Effector memory CD4-positive, alpha-beta T cell (primary cell): ENCODE results near the gene GOLT1A.

ENCODE experiments used
- DNase-seq, 3 donors: peaks; one replicate each; pipeline ENCODE4 v3.0.0-alpha.2; 2020
- H3K27ac ChIP-seq: 2 replicates; pipeline ENCODE4 v1.7.0; 2013; ENCODE audit warnings: mild to moderate bottlenecking, low read length, moderate library complexity; ENCODE audit not compliant: insufficient read depth, poor library complexity, severe bottlenecking
- H3K27me3 ChIP-seq: replicated peaks from 2 replicates; pipeline ENCODE4 v1.7.0; 2013; ENCODE audit warnings: mild to moderate bottlenecking, low read length; ENCODE audit not compliant: insufficient read depth, control insufficient read depth, poor library complexity, severe bottlenecking
- H3K36me3 ChIP-seq: 2 replicates; pipeline ENCODE4 v1.7.0; 2013; ENCODE audit warnings: mild to moderate bottlenecking, low read length, moderate library complexity; ENCODE audit not compliant: control insufficient read depth, insufficient read depth
- H3K4me1 ChIP-seq: 2 replicates; pipeline ENCODE4 v1.7.0; 2013; ENCODE audit warnings: low read length, mild to moderate bottlenecking; ENCODE audit not compliant: control insufficient read depth, insufficient read depth, poor library complexity, severe bottlenecking
- H3K4me3 ChIP-seq: 2 replicates; pipeline ENCODE4 v1.7.0; 2013; ENCODE audit warnings: low read length, low read depth, mild to moderate bottlenecking; ENCODE audit not compliant: insufficient read depth, poor library complexity, severe bottlenecking
- H3K9me3 ChIP-seq: 2 replicates; pipeline ENCODE4 v1.7.0; 2013; ENCODE audit warnings: mild to moderate bottlenecking, low read length, moderate library complexity; ENCODE audit not compliant: control insufficient read depth

GOLT1A gene

GRCh38 chr1:204196068-204196795 is 17.6 kb downstream of the GOLT1A start, which contains the start of gene KISS1:
Gene KISS1, minus strand, starts transcription at chr1:204196491. Its CDS starts 3,615 bp downstream, at chr1:204192876.
- Histone ChIP-seq H3K9me3 (no peaks in the 10 kb centered on the region), H3K27ac (no peak within 1 kb of the TSS)

GRCh38 chr1:204194771-204195170 is 19.0 kb downstream of the GOLT1A start:
- DNase-seq, result no peak
- Histone ChIP-seq H3K4me1 (no peaks in the 10 kb centered on the region), H3K4me3 (no peak overlapping the region), H3K9me3 (no peaks in the 10 kb centered on the region), H3K27ac (no peak overlapping the region), H3K27me3 (peaks cover 5% of the 10 kb centered on the region), H3K36me3 (no peaks in the 10 kb centered on the region)

More at GRCh38 chr1:204196068-204196795, 17.6 kb downstream of the GOLT1A start, which contains the start of gene KISS1:
- Histone ChIP-seq H3K4me1 (no peaks in the 10 kb centered on the region), H3K4me3 (no peak within 1 kb of the TSS), H3K27me3 (peaks cover 3% of the 10 kb centered on the region), H3K36me3 (no peaks in the 10 kb centered on the region)
- DNase-seq, result no peak

GRCh38 chr1:204194080-204194479 is 19.7 kb downstream of the GOLT1A start:
- no peak overlapping the region for H3K27ac ChIP-seq
- no peaks in the 10 kb centered on the region for H3K9me3 ChIP-seq
- H3K27me3 ChIP-seq, result peaks cover 5% of the 10 kb centered on the region
- no peaks in the 10 kb centered on the region for H3K36me3 ChIP-seq
- DNase-seq, result no peak
- no peaks in the 10 kb centered on the region for H3K4me1 ChIP-seq
- H3K4me3 ChIP-seq, result no peak overlapping the region

GRCh38 chr1:204192589-204193352 is 21.0 kb downstream of the GOLT1A start:
- no peak for DNase-seq
- Histone ChIP-seq H3K4me1 (no peaks in the 10 kb centered on the region), H3K27ac (no peak overlapping the region), H3K36me3 (no peaks in the 10 kb centered on the region), H3K27me3 (peaks cover 5% of the 10 kb centered on the region), H3K9me3 (no peaks in the 10 kb centered on the region), H3K4me3 (no peak overlapping the region)

- Histone ChIP-seq H3K9me3 (no peaks in the 10 kb centered on the region), H3K27ac (no peak overlapping the region), H3K27me3 (peaks cover 8% of the 10 kb centered on the region), H3K36me3 (no peaks in the 10 kb centered on the region), H3K4me3 (no peak overlapping the region), H3K4me1 (no peaks in the 10 kb centered on the region)
- DNase-seq, result no peak
These were observed 21.7 kb downstream of the GOLT1A start for GRCh38 chr1:204192046-204192445.

GRCh38 chr1:204191456-204191855 is 22.3 kb downstream of the GOLT1A start:
- Histone ChIP-seq H3K27me3 (peaks cover 8% of the 10 kb centered on the region), H3K9me3 (no peaks in the 10 kb centered on the region), H3K27ac (no peak overlapping the region), H3K36me3 (no peaks in the 10 kb centered on the region), H3K4me1 (no peaks in the 10 kb centered on the region), H3K4me3 (no peak overlapping the region)
- DNase-seq, result no peak

- Histone ChIP-seq H3K4me1 (no peaks in the 10 kb centered on the region), H3K4me3 (peak overlapping the region; percentile 20), H3K36me3 (no peaks in the 10 kb centered on the region), H3K27ac (no peak overlapping the region), H3K9me3 (no peaks in the 10 kb centered on the region), H3K27me3 (peaks cover 8% of the 10 kb centered on the region)
- DNase-seq, result peak in 1 of 3 donors; percentile 17
These were observed 23.3 kb downstream of the GOLT1A start for GRCh38 chr1:204190212-204191211.

- Histone ChIP-seq H3K9me3 (no peaks in the 10 kb centered on the region), H3K27me3 (peaks cover 8% of the 10 kb centered on the region)
These were observed 24.7 kb downstream of the GOLT1A start for GRCh38 chr1:204188959-204189639.

GRCh38 chr1:204186597-204186996 is 27.2 kb downstream of the GOLT1A start:
- no peaks in the 10 kb centered on the region for H3K4me1 ChIP-seq
- no peak overlapping the region for H3K27ac ChIP-seq
- no peak for DNase-seq
- H3K9me3 ChIP-seq, result no peaks in the 10 kb centered on the region
- H3K27me3 ChIP-seq, result peaks cover 6% of the 10 kb centered on the region
- no peaks in the 10 kb centered on the region for H3K36me3 ChIP-seq
- H3K4me3 ChIP-seq, result no peak overlapping the region

More at GRCh38 chr1:204188959-204189639, 24.7 kb downstream of the GOLT1A start:
- Histone ChIP-seq H3K4me1 (no peaks in the 10 kb centered on the region), H3K4me3 (no peak overlapping the region), H3K27ac (no peak overlapping the region), H3K36me3 (no peaks in the 10 kb centered on the region)
- no peak for DNase-seq
